Stimulated activated CD8-positive, alpha-beta memory T cell treated with anti-CD3 and anti-CD28 coated beads, Interleukin-12 subunit alpha, Interleukin-12 subunit beta, amount 100 ng/mL, for 24 hours (primary cell): ENCODE data around the gene MYOD1.

Experiments used
- DNase-seq: peaks from one replicate; pipeline ENCODE4 v3.0.0-alpha.2; 2020; ENCODE audit errors: extremely low read depth

Gene MYOD1

DNA sequence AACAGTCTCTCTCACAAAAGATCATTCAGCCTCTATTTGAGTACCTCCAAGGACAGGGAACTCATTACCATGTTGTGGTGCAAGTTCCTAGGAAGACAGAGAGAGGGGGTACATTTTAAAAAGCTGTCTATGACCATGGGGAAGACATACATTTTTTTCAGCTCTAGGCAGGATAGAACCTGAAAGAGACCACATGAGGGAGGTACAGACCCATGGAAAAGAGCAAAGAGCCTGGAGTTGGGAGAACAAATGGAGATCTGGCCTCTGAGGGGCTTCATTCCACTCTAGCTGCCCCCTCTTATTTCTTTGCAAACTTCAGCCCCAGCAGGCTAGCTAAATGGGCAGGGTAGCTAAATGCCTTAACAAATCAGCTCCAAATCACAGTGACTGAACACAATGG, 51.5 kb downstream of the MYOD1 start:
- no peak for DNase-seq

DNA sequence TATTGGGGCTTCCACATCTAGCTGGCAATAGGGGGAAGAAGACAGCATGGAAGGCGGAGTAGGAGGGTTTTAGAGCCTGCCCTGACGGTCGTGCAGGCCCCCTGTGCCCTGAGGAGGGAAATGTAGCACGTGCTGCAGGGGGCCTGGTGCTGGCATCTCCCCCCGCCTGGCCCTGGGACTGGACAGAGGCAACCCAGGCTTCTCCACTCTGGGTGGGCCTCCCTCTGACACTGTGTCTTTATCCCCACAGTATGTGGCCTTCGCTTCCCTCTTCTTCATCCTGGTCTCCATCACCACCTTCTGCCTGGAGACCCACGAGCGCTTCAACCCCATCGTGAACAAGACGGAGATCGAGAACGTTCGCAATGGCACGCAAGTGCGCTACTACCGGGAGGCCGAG, 52.0 kb downstream of the MYOD1 start:
- DNase-seq: no peak
